Upper lobe of right lung (tissue), 1 donor: ENCODE data around the gene GID4. TPM values are rescaled to one million over a fixed set of nuclear protein-coding genes. Genes with fewer than 3 reads are reported as not detected.
A peak's percentile ranks its signal among the peaks of the same experiment; 100 is the strongest.

ENCODE experiments used
- ATAC-seq: fragments of 200-7000 bp; cut with Tn5 transposase; one replicate; pipeline ENCODE4 v1.9.1; 2020; ENCODE audit warnings: mild to moderate bottlenecking, moderate library complexity
- DNase-seq: peaks from one replicate; pipeline ENCODE4 v3.0.0-alpha.2; 2020
- H3K27ac ChIP-seq: fragments of 200-600 bp; one replicate; pipeline ENCODE4 v1.8.0; 2022
- H3K27me3 ChIP-seq: fragments of 200-600 bp; one replicate; pipeline ENCODE4 v1.8.0; 2022; ENCODE audit warnings: mild to moderate bottlenecking
- H3K36me3 ChIP-seq: fragments of 200-600 bp; one replicate; pipeline ENCODE4 v1.8.0; 2022
- H3K4me1 ChIP-seq: fragments of 200-600 bp; one replicate; pipeline ENCODE4 v1.8.0; 2022
- H3K4me3 ChIP-seq: fragments of 200-600 bp; one replicate; pipeline ENCODE4 v1.8.0; 2022; ENCODE audit warnings: mild to moderate bottlenecking
- H3K9me3 ChIP-seq: fragments of 200-600 bp; one replicate; pipeline ENCODE4 v1.8.0; 2022
- CTCF ChIP-seq: fragments of 200-600 bp; IDR thresholded peaks from one replicate; pipeline ENCODE4 v1.8.0; 2022; ENCODE audit warnings: antibody characterized with exemption
- intact Hi-C: fragments of 100-400 bp; cut with DNase I; formaldehyde crosslinking; loops from one replicate; pipeline ENCODE4 v1.11.0; 2022
- total RNA-seq: library from RNA; stranded (reverse); fragmentation: NEBNext Ultra II Directional; extraction: Animal tissue kit (Norgen Biotek cat#: 25700); gene quantifications from one replicate; pipeline ENCODE4 v1.2.1, GENCODE V29; 2021
- donor health status: DM: no; HTN: yes; CAD: no; lungs with severe emphysema.

GID4 gene
- total RNA-seq, 1 donor from 2014 or later: 11.6 TPM

- Histone ChIP-seq H3K9me3 (no peaks in the 10 kb centered on the region), H3K27me3 (no peaks in the 10 kb centered on the region), H3K4me1 (peaks cover 5% of the 10 kb centered on the region), H3K4me3 (no peak overlapping the region), H3K36me3 (peaks cover 6% of the 10 kb centered on the region), H3K27ac (no peak overlapping the region)
- TF ChIP-seq CTCF: no peak
- intact Hi-C loops: no loop called here
- ATAC-seq (no peak), DNase-seq (no peak)
Measured at GRCh38 chr17:18031955-18032354, 7.3 kb upstream of the GID4 start.

- intact Hi-C loops: no loop called here
- peak; percentile 64 for TF ChIP-seq CTCF
- H3K27ac ChIP-seq: no peak overlapping the region
- ATAC-seq: peak; percentile 96
- DNase-seq: no peak
- no peak overlapping the region for H3K4me3 ChIP-seq
- H3K9me3 ChIP-seq: no peaks in the 10 kb centered on the region
- no peaks in the 10 kb centered on the region for H3K36me3 ChIP-seq
- no peaks in the 10 kb centered on the region for H3K27me3 ChIP-seq
- H3K4me1 ChIP-seq: peaks cover 21% of the 10 kb centered on the region
Measured at GRCh38 chr17:18033442-18034099, 5.6 kb upstream of the GID4 start.

- H3K27ac ChIP-seq: no peak overlapping the region
- no peak for ATAC-seq
- intact Hi-C loops: no loop called here
Measured at GRCh38 chr17:18035704-18036103, 3.5 kb upstream of the GID4 start.

GRCh38 chr17:18037486-18037885 is 1.7 kb upstream of the GID4 start:
- H3K27ac ChIP-seq: no peak overlapping the region
- no peaks in the 10 kb centered on the region for H3K27me3 ChIP-seq
- no peaks in the 10 kb centered on the region for H3K36me3 ChIP-seq
- TF ChIP-seq CTCF: no peak
- intact Hi-C loops: no loop called here
- no peak for DNase-seq
- ATAC-seq: no peak
- H3K9me3 ChIP-seq: no peaks in the 10 kb centered on the region
- H3K4me1 ChIP-seq: peaks cover 31% of the 10 kb centered on the region
- no peak overlapping the region for H3K4me3 ChIP-seq

More at GRCh38 chr17:18035704-18036103, 3.5 kb upstream of the GID4 start:
- no peak for DNase-seq
- Histone ChIP-seq H3K4me1 (peaks cover 27% of the 10 kb centered on the region), H3K9me3 (no peaks in the 10 kb centered on the region), H3K36me3 (no peaks in the 10 kb centered on the region), H3K27me3 (no peaks in the 10 kb centered on the region), H3K4me3 (no peak overlapping the region)
- TF ChIP-seq CTCF: no peak

- H3K27me3 ChIP-seq: no peaks in the 10 kb centered on the region
- peak overlapping the region; percentile 94 for H3K4me3 ChIP-seq
- peaks cover 29% of the 10 kb centered on the region for H3K4me1 ChIP-seq
- DNase-seq (no peak), ATAC-seq (no peak)
- peak overlapping the region; percentile 65 for H3K27ac ChIP-seq
- no peaks in the 10 kb centered on the region for H3K9me3 ChIP-seq
- intact Hi-C loops: no loop called here
- no peaks in the 10 kb centered on the region for H3K36me3 ChIP-seq
- TF ChIP-seq CTCF: no peak
Measured at GRCh38 chr17:18038149-18038850, 908 bp upstream of the GID4 start.
